Glutamatergic neuron (in vitro differentiated cells): Measurements from ENCODE around the gene VWA7. TPM values are rescaled to one million over a fixed set of nuclear protein-coding genes. Genes with fewer than 3 reads are reported as not detected.

ENCODE experiments used
- DNase-seq: peaks from one replicate; pipeline ENCODE4 v3.0.0; 2022
- H3K27ac Mint-ChIP-seq: one replicate; pipeline ENCODE4 v1.8.0; 2020; ENCODE audit warnings: mild to moderate bottlenecking, mixed read lengths, inconsistent platforms; ENCODE audit not compliant: unreplicated experiment
- H3K27me3 Mint-ChIP-seq: one replicate; pipeline ENCODE4 v1.8.0; 2020; ENCODE audit warnings: mild to moderate bottlenecking, moderate library complexity, mixed read lengths, inconsistent platforms; ENCODE audit not compliant: unreplicated experiment
- H3K36me3 Mint-ChIP-seq: one replicate; pipeline ENCODE4 v1.8.0; 2020; ENCODE audit warnings: mild to moderate bottlenecking, mixed read lengths, inconsistent platforms; ENCODE audit not compliant: unreplicated experiment
- H3K4me1 Mint-ChIP-seq: one replicate; pipeline ENCODE4 v1.8.0; 2020; ENCODE audit warnings: mild to moderate bottlenecking, low read depth, mixed read lengths, inconsistent platforms; ENCODE audit not compliant: unreplicated experiment
- H3K4me3 Mint-ChIP-seq: one replicate; pipeline ENCODE4 v1.8.0; 2020; ENCODE audit warnings: mild to moderate bottlenecking, mixed read lengths, inconsistent platforms; ENCODE audit not compliant: unreplicated experiment
- H3K9me3 Mint-ChIP-seq: one replicate; pipeline ENCODE4 v1.8.0; 2020; ENCODE audit warnings: mild to moderate bottlenecking, moderate library complexity, mixed read lengths, inconsistent platforms; ENCODE audit not compliant: unreplicated experiment
- total RNA-seq: library from RNA; stranded (reverse); fragmentation: NEBNext Ultra II Directional; extraction: Animal tissue kit (Norgen Biotek cat#: 25700); gene quantifications from one replicate; pipeline ENCODE4 v1.2.1, GENCODE V29; 2021; ENCODE audit not compliant: unreplicated experiment
- TF ChIP-seq, protein P1 (sequence below): fragments of 200-600 bp; sonication (generic); IDR thresholded peaks from one replicate; pipeline ENCODE4 v1.5.0; 2021; ENCODE audit not compliant: partially characterized antibody, unreplicated experiment

The VWA7 gene
- total RNA-seq, 1 donor from 2014 or later, result 3.2 TPM

- Mint-ChIP-seq H3K9me3 (peaks cover 7% of the 10 kb centered on the region), H3K4me3 (peak overlapping the region; percentile 23), H3K36me3 (no peaks in the 10 kb centered on the region), H3K27ac (no peak overlapping the region), H3K4me1 (no peaks in the 10 kb centered on the region), H3K27me3 (peaks cover 9% of the 10 kb centered on the region)
- TF ChIP-seq, protein P1, sequence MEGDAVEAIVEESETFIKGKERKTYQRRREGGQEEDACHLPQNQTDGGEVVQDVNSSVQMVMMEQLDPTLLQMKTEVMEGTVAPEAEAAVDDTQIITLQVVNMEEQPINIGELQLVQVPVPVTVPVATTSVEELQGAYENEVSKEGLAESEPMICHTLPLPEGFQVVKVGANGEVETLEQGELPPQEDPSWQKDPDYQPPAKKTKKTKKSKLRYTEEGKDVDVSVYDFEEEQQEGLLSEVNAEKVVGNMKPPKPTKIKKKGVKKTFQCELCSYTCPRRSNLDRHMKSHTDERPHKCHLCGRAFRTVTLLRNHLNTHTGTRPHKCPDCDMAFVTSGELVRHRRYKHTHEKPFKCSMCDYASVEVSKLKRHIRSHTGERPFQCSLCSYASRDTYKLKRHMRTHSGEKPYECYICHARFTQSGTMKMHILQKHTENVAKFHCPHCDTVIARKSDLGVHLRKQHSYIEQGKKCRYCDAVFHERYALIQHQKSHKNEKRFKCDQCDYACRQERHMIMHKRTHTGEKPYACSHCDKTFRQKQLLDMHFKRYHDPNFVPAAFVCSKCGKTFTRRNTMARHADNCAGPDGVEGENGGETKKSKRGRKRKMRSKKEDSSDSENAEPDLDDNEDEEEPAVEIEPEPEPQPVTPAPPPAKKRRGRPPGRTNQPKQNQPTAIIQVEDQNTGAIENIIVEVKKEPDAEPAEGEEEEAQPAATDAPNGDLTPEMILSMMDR, result no peak
- DNase-seq, result no peak
Observed at GRCh38 chr6:31720196-31720770, 56.8 kb downstream of the VWA7 start.

- no peak for DNase-seq
- TF ChIP-seq, protein P1, result no peak
- Mint-ChIP-seq H3K27me3 (peaks cover 7% of the 10 kb centered on the region), H3K9me3 (peaks cover 7% of the 10 kb centered on the region), H3K4me1 (peaks cover 7% of the 10 kb centered on the region), H3K4me3 (no peak overlapping the region), H3K36me3 (no peaks in the 10 kb centered on the region), H3K27ac (no peak overlapping the region)
Observed at GRCh38 chr6:31719001-31719400, 58.1 kb downstream of the VWA7 start.

- peaks cover 9% of the 10 kb centered on the region for H3K4me1 Mint-ChIP-seq
- no peak overlapping the region for H3K4me3 Mint-ChIP-seq
Observed at GRCh38 chr6:31718265-31718664, 58.9 kb downstream of the VWA7 start.

GRCh38 chr6:31717499-31718222 is 59.5 kb downstream of the VWA7 start:
- Mint-ChIP-seq H3K4me1 (peaks cover 12% of the 10 kb centered on the region), H3K27me3 (peaks cover 11% of the 10 kb centered on the region), H3K27ac (no peak overlapping the region), H3K9me3 (peaks cover 5% of the 10 kb centered on the region), H3K36me3 (no peaks in the 10 kb centered on the region), H3K4me3 (peak overlapping the region; percentile 30)
- no peak for DNase-seq
- TF ChIP-seq, protein P1, result no peak

More at GRCh38 chr6:31718265-31718664, 58.9 kb downstream of the VWA7 start:
- Mint-ChIP-seq H3K36me3 (no peaks in the 10 kb centered on the region), H3K27ac (no peak overlapping the region), H3K27me3 (peaks cover 8% of the 10 kb centered on the region), H3K9me3 (peaks cover 5% of the 10 kb centered on the region)
- no peak for DNase-seq
- TF ChIP-seq, protein P1, result no peak

Other genes with a start within 250 kb of the VWA7 start
- not detected for gene MCCD1, start 248.4 kb downstream of the VWA7 start, total RNA-seq
- 526 TPM for gene DDX39B, start 235.3 kb downstream of the VWA7 start, total RNA-seq
- gene ATP6V1G2, start 230.7 kb downstream of the VWA7 start, total RNA-seq, result 95.6 TPM
- gene NFKBIL1, start 229.7 kb downstream of the VWA7 start, total RNA-seq, result 29.8 TPM
- gene LTA, start 205.0 kb downstream of the VWA7 start, total RNA-seq, result not detected
- not detected for gene TNF, start 201.8 kb downstream of the VWA7 start, total RNA-seq
- gene LTB, start 194.9 kb downstream of the VWA7 start, total RNA-seq, result not detected
- not detected for gene LST1, start 191.1 kb downstream of the VWA7 start, total RNA-seq
- gene NCR3, start 184.3 kb downstream of the VWA7 start, total RNA-seq, result not detected
- not detected for gene AIF1, start 162.1 kb downstream of the VWA7 start, total RNA-seq
- 303 TPM for gene PRRC2A, start 156.6 kb downstream of the VWA7 start, total RNA-seq
- 804 TPM for gene BAG6, start 124.7 kb downstream of the VWA7 start, total RNA-seq
- gene APOM, start 121.4 kb downstream of the VWA7 start, total RNA-seq, result 1.5 TPM
- 28.8 TPM for gene C6orf47, start 116.5 kb downstream of the VWA7 start, total RNA-seq
- 30.1 TPM for gene GPANK1, start 112.3 kb downstream of the VWA7 start, total RNA-seq
- 214 TPM for gene CSNK2B, start 111.2 kb downstream of the VWA7 start, total RNA-seq
- gene LY6G5B, start 107.4 kb downstream of the VWA7 start, total RNA-seq, result 43.1 TPM
- 13.8 TPM for gene LY6G5C, start 96.3 kb downstream of the VWA7 start, total RNA-seq
- 120 TPM for gene ABHD16A, start 74.0 kb downstream of the VWA7 start, total RNA-seq
- gene LY6G6F, start 70.5 kb downstream of the VWA7 start, total RNA-seq, result not detected
- not detected for gene LY6G6D, start 62.0 kb downstream of the VWA7 start, total RNA-seq
- gene LY6G6C, start 55.6 kb downstream of the VWA7 start, total RNA-seq, result 1.8 TPM
- gene MPIG6B, start 54.0 kb downstream of the VWA7 start, total RNA-seq, result not detected
- 266 TPM for gene DDAH2, start 48.0 kb downstream of the VWA7 start, total RNA-seq
- gene CLIC1, start 40.8 kb downstream of the VWA7 start, total RNA-seq, result 310 TPM
- 25.7 TPM for gene MSH5, start 37.3 kb downstream of the VWA7 start, total RNA-seq
- gene SAPCD1, start 14.7 kb downstream of the VWA7 start, total RNA-seq, result 3.7 TPM
- gene VARS1, start 18.4 kb upstream of the VWA7 start, total RNA-seq, result 204 TPM
- gene LSM2, start 29.6 kb upstream of the VWA7 start, total RNA-seq, result 68.2 TPM
- gene HSPA1L, start 38.0 kb upstream of the VWA7 start, total RNA-seq, result 2.5 TPM
- gene HSPA1A, start 38.2 kb upstream of the VWA7 start, total RNA-seq, result 54.3 TPM
- 93.9 TPM for gene HSPA1B, start 50.4 kb upstream of the VWA7 start, total RNA-seq
- 40.2 TPM for gene NEU1, start 85.5 kb upstream of the VWA7 start, total RNA-seq
- not detected for gene SLC44A4, start 101.7 kb upstream of the VWA7 start, total RNA-seq
- 113 TPM for gene EHMT2, start 120.4 kb upstream of the VWA7 start, total RNA-seq
- gene ZBTB12, start 124.8 kb upstream of the VWA7 start, total RNA-seq, result 16.2 TPM
- not detected for gene C2, start 150.4 kb upstream of the VWA7 start, total RNA-seq
- gene CFB, start 168.8 kb upstream of the VWA7 start, total RNA-seq, result not detected
- 52.7 TPM for gene NELFE, start 181.6 kb upstream of the VWA7 start, total RNA-seq
- 109 TPM for gene SKIC2, start 181.8 kb upstream of the VWA7 start, total RNA-seq
- gene DXO, start 194.8 kb upstream of the VWA7 start, total RNA-seq, result 23.8 TPM
- 9.3 TPM for gene C4A, start 204.7 kb upstream of the VWA7 start, total RNA-seq
- gene C4B, start 237.5 kb upstream of the VWA7 start, total RNA-seq, result 6.4 TPM